Heart right ventricle (tissue), 16 donors: ENCODE results near the gene RAB6D. TPM values are rescaled to one million over a fixed set of nuclear protein-coding genes. Genes with fewer than 3 reads are reported as not detected.
"Not testable (repeated sequence)": the region's sequence is repeated elsewhere in the genome, so short reads cannot be mapped to it uniquely, and the experiment has no call there.

Experiments
- ATAC-seq, 8 donors: fragments of 200-7000 bp; cut with Tn5 transposase; one replicate each; pipeline ENCODE4 v1.9.1; 2020; ENCODE audit warnings: mild to moderate bottlenecking in 8 of 8, moderate library complexity in 8 of 8, moderate number of reproducible peaks in 1 of 8
- DNase-seq, 2 donors: peaks; one replicate each; pipeline ENCODE4 v3.0.0-alpha.2; 2020
- H3K27ac ChIP-seq, 10 donors: fragments of 200-600 bp; sonication (generic) in 2 of 10; one replicate each; pipeline versions ENCODE4 v1.5.0 to v1.8.0; 2020 to 2022; ENCODE audit warnings: mild to moderate bottlenecking in 3 of 10
- H3K27me3 ChIP-seq, 7 donors: fragments of 200-600 bp; one replicate each; pipeline ENCODE4 v1.8.0; 2021 to 2022; ENCODE audit warnings: mild to moderate bottlenecking in 2 of 7
- H3K36me3 ChIP-seq, 9 donors: fragments of 200-600 bp; sonication (generic) in 1 of 9; one replicate each; pipeline versions ENCODE4 v1.5.0 to v1.8.0; 2020 to 2022; ENCODE audit warnings: mild to moderate bottlenecking in 2 of 9
- H3K4me1 ChIP-seq, 9 donors: fragments of 200-600 bp; sonication (generic) in 1 of 9; one replicate each; pipeline versions ENCODE4 v1.5.0 to v1.8.0; 2020 to 2022; ENCODE audit warnings: mild to moderate bottlenecking in 4 of 9
- H3K4me3 ChIP-seq, 10 donors: fragments of 200-600 bp; sonication (generic) in 2 of 10; one replicate each; pipeline versions ENCODE4 v1.5.0 to v1.8.0; 2020 to 2022; ENCODE audit warnings: mild to moderate bottlenecking in 7 of 10, moderate library complexity in 2 of 10
- H3K9me3 ChIP-seq, 11 donors: fragments of 200-600 bp in 10 of 11; sonication (generic) in 2 of 11; one replicate each; pipeline versions ENCODE4 v1.5.0 to v1.8.0; 2013 to 2022; ENCODE audit warnings: mild to moderate bottlenecking in 2 of 11, control low read depth in 1 of 11, moderate library complexity in 1 of 11
- WGBS, 2 donors: extraction: QIAGEN DNeasy Blood & Tissue Kit; methylation state at CpG; one replicate each; pipeline ENCODE4 v1.1.7; 2013; ENCODE audit warnings: inconsistent platforms in 1 of 2; 5-methylcytosine and 5-hydroxymethylcytosine counted together
- intact Hi-C, 10 donors: fragments of 100-400 bp; cut with DNase I; formaldehyde crosslinking; loops; one replicate each; pipeline versions ENCODE4 v1.11.1 to v1.14.2; 2022
- polyA plus RNA-seq, 2 donors: library from polyadenylated mRNA; stranded (reverse); fragments of 200-250 nt; gene quantifications; one replicate each; pipeline ENCODE4 v1.2.3, GENCODE V29; 2013
- total RNA-seq, 10 donors: library from RNA; stranded (reverse); fragmentation: NEBNext Ultra II Directional in 3 of 10; extraction: Animal tissue kit (Norgen Biotek cat#: 25700) in 3 of 10; gene quantifications; one replicate each; pipeline versions ENCODE4 v1.2.1 to v1.2.4, GENCODE V29; 2021 to 2023
- TF ChIP-seq, protein P1 (sequence below), 9 donors: fragments of 200-600 bp; sonication (generic) in 2 of 9; IDR thresholded peaks; one replicate each; pipeline versions ENCODE4 v1.5.0 to v1.8.0; 2021 to 2022; ENCODE audit warnings: antibody characterized with exemption in 9 of 9, mild to moderate bottlenecking in 5 of 9, moderate library complexity in 1 of 9
- donor health status: Arrhythmogenic right ventricular cardiomyopathy.
- donor health status: ischemic (EF 13 %, LVEDD 7.1; RV severe dilation, severe dysfunction).
- donor health status: healthy with polysubstance abuse.
- donor health status: DM: no; HTN: yes; CAD: no.
- donor health status: DM: no; HTN: no; CAD: no.
- donor health status: ischemic (EF 25% LVEDD 6.9; RV normal size, moderate dysfunction).
- donor health status: ischemic (EF 25% LVEDD 5.7; RV mildly dilated, moderate dysfunction).
- donor health status: healthy.
- donor health status: DM: yes; HTN: yes; CAD: no.
- donor health status: Ischemic cardiomyopathy.
- donor health status: ischemic (EF 35%, LVEDD 5.7; RV mildly dilated, moderate dysfunction).
- donor health status: nonischemic (EF 11% LVEDD 7.7; RV severe dilation, severe dysfunction).
- donor health status: DM: yes; HTN: yes; CAD: no.
- donor health status: PGD.
- donor health status: ischemic (EF 29% LVEDD 5.4; RV normal size, mild dysfunction).
- donor health status: nonischemic (EF 23%, LVEDD 6.1; RV moderate dilation, normal function).

Gene RAB6D
- total and polyA plus RNA-seq, 12 donors: 0.01 to 0.48 TPM; not detected in 10

- peaks cover 0 to 2% (median 0%) of the 10 kb centered on the region in 7 donors for H3K27me3 ChIP-seq
- intact Hi-C loops: no loop called here
- WGBS, 2 donors: 74 to 80% methylated on average over 6 of the region's 6 CpGs
These were observed 41.8 kb downstream of the RAB6D start for GRCh38 chr2:131322209-131322608.

GRCh38 chr2:131321344-131321743 is 42.6 kb downstream of the RAB6D start:
- peaks cover 0 to 14% (median 0%) of the 10 kb centered on the region in 11 donors for H3K9me3 ChIP-seq
- intact Hi-C loops, H3K27ac ChIP-seq, H3K4me1 ChIP-seq, H3K36me3 ChIP-seq, H3K27me3 ChIP-seq, H3K4me3 ChIP-seq: not testable (repeated sequence)
- WGBS, 2 donors: 83 to 85% methylated on average over 1 of the region's 1 CpG
- DNase-seq (peak in 1 of 2 donors; percentile 43), ATAC-seq (peak in 7 of 8 donors; percentile 37 to 97 (median 82))

More at GRCh38 chr2:131322209-131322608, 41.8 kb downstream of the RAB6D start:
- Histone ChIP-seq H3K9me3 (peaks cover 0 to 14% (median 0%) of the 10 kb centered on the region in 11 donors), H3K4me3 (no peak overlapping the region), H3K4me1 (peaks cover 0 to 6% (median 0%) of the 10 kb centered on the region in 9 donors), H3K27ac (no peak overlapping the region), H3K36me3 (no peaks in the 10 kb centered on the region)
- DNase-seq (no peak), ATAC-seq (no peak)
- TF ChIP-seq, protein P1, sequence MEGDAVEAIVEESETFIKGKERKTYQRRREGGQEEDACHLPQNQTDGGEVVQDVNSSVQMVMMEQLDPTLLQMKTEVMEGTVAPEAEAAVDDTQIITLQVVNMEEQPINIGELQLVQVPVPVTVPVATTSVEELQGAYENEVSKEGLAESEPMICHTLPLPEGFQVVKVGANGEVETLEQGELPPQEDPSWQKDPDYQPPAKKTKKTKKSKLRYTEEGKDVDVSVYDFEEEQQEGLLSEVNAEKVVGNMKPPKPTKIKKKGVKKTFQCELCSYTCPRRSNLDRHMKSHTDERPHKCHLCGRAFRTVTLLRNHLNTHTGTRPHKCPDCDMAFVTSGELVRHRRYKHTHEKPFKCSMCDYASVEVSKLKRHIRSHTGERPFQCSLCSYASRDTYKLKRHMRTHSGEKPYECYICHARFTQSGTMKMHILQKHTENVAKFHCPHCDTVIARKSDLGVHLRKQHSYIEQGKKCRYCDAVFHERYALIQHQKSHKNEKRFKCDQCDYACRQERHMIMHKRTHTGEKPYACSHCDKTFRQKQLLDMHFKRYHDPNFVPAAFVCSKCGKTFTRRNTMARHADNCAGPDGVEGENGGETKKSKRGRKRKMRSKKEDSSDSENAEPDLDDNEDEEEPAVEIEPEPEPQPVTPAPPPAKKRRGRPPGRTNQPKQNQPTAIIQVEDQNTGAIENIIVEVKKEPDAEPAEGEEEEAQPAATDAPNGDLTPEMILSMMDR (IDR thresholded peaks at IDR 0.05): no peak

- H3K4me1 ChIP-seq, DNase-seq, intact Hi-C loops, H3K36me3 ChIP-seq, H3K9me3 ChIP-seq, H3K4me3 ChIP-seq, H3K27me3 ChIP-seq, H3K27ac ChIP-seq, ATAC-seq: not testable (repeated sequence)
- 72 to 86% methylated on average over 2 of the region's 2 CpGs for WGBS, 2 donors
These were observed 53.0 kb downstream of the RAB6D start for GRCh38 chr2:131311001-131311400.

Other genes starting within 250 kb of the RAB6D start
- gene POTEE, start 154.6 kb downstream of the RAB6D start, total RNA-seq: under 1 TPM in 4 of 10 donors, not detected in 6; 0.05 to 0.79 (median 0.10) TPM
- not detected for gene POTEE, start 154.6 kb downstream of the RAB6D start, polyA plus RNA-seq
- gene TUBA3D, start 112.0 kb upstream of the RAB6D start, total RNA-seq: 100 to 1,000 TPM in 3 of 10 donors, 10 to 100 TPM in 3, 1 to 10 TPM in 4; 5.1 to 135 (median 13.1) TPM
- 100 to 1,000 TPM in 1 of 2 donors, 10 to 100 TPM in 1; 92.5 to 677 TPM for gene TUBA3D, start 112.0 kb upstream of the RAB6D start, polyA plus RNA-seq
- gene MZT2A, start 128.2 kb upstream of the RAB6D start, total RNA-seq: 100 to 1,000 TPM; 114 to 279 (median 186) TPM
- 100 to 1,000 TPM; 533 to 674 TPM for gene MZT2A, start 128.2 kb upstream of the RAB6D start, polyA plus RNA-seq
- gene CCDC74A, start 163.7 kb upstream of the RAB6D start, total RNA-seq: 1 to 10 TPM in 5 of 10 donors, under 1 TPM in 5; 0.32 to 1.9 (median 0.92) TPM
- 1 to 10 TPM; 1.2 to 1.6 TPM for gene CCDC74A, start 163.7 kb upstream of the RAB6D start, polyA plus RNA-seq